ENCODE measurements around the gene MCRIP2. TPM values are rescaled to one million over a fixed set of nuclear protein-coding genes. Genes with fewer than 3 reads are reported as not detected.
A peak's percentile ranks its signal among the peaks of the same experiment; 100 is the strongest.

Gene MCRIP2
- total and polyA plus RNA-seq, 4 experiments from 2014 or later, result 28.3 to 45.5 (median 32.5) TPM

- no peak overlapping the region for H3K27ac Mint-ChIP-seq
- CTCF ChIA-PET (ENCODE audit: partially characterized antibody), result no interaction called here
- intact Hi-C loops (cut with micrococcal nuclease), result no loop called here
Measured at GRCh38 chr16:629833-630248, 11.8 kb upstream of the MCRIP2 start.

DNA sequence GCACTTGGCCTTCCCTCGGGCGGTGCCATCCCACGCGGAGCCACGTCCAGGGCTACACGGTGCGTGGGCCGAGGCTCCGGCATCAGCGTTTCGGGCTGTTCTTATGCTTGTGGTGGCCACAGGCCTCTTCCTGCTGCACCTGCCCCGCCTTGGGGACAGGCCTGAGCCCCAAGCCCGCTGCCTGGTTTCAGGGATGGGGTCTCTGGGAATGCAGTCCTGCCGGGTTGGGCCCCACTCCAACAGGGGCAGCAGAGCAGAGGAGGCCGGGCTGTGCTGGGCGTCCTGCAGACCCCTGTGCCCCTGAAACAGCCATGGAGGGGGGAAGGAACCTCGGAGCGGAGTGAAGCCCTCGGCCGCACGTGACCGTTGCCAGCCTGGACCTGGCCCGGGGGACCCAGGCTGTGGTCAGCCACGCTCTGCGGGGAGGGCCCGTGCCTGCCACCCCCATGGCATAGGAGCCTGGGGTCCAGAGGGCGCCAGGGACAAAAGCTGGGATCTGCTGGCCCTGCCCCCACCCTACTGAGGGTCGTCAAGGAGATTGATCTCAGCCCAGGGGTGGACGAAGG, 11.3 kb upstream of the MCRIP2 start:
- Histone ChIP-seq H3K4me3 (ENCODE audit: low read length in 2 of 2) (no peak overlapping the region), H3K27ac (ENCODE audit: low read depth, low read length) (no peak overlapping the region), H3K27me3 (ENCODE audit: insufficient read depth, low read length) (no peaks in the 10 kb centered on the region), H3K36me3 (ENCODE audit: insufficient read depth, low read length) (no peaks in the 10 kb centered on the region), H3K9me3 (ENCODE audit: control insufficient read depth in 1 of 2, low read length in 2 of 2) (no peaks in the 10 kb centered on the region), H3K4me1 (ENCODE audit: insufficient read depth, low read length) (peaks cover 13% of the 10 kb centered on the region)
- no peak overlapping the region for H3K27ac Mint-ChIP-seq
- no peak overlapping the region for H3K4me3 Mint-ChIP-seq
- H3K27me3 Mint-ChIP-seq, result no peaks in the 10 kb centered on the region
- H3K9me3 Mint-ChIP-seq, result no peaks in the 10 kb centered on the region
- CTCF ChIA-PET (ENCODE audit: partially characterized antibody), result no interaction called here
- no peaks in the 10 kb centered on the region for H3K4me1 Mint-ChIP-seq
- POLR2A ChIA-PET (ENCODE audit: partially characterized antibody), result interaction anchor here (1.0 kb wide), 1 partner anchor 8 kb away, joined by 3 read pairs; no protein-coding TSS in a partner anchor
- intact Hi-C loops (cut with micrococcal nuclease), result no loop called here
- DNase-seq, result no peak
- H3K36me3 Mint-ChIP-seq, result peaks cover 0 to 7% of the 10 kb centered on the region in 2 donors

More at GRCh38 chr16:629833-630248, 11.8 kb upstream of the MCRIP2 start:
- H3K4me1 Mint-ChIP-seq, result no peaks in the 10 kb centered on the region
- no peaks in the 10 kb centered on the region for H3K36me3 ChIP-seq (ENCODE audit: insufficient read depth, low read length)
- no peak overlapping the region for H3K4me3 ChIP-seq (ENCODE audit: low read length in 2 of 2)
- no peaks in the 10 kb centered on the region for H3K9me3 ChIP-seq (ENCODE audit: control insufficient read depth in 1 of 2, low read length in 2 of 2)
- H3K4me1 ChIP-seq (ENCODE audit: insufficient read depth, low read length), result peaks cover 8% of the 10 kb centered on the region
- no peaks in the 10 kb centered on the region for H3K9me3 Mint-ChIP-seq
- no peak overlapping the region for H3K27ac ChIP-seq (ENCODE audit: low read depth, low read length)
- no peaks in the 10 kb centered on the region for H3K27me3 ChIP-seq (ENCODE audit: insufficient read depth, low read length)
- H3K27me3 Mint-ChIP-seq, result no peaks in the 10 kb centered on the region
- POLR2A ChIA-PET (ENCODE audit: partially characterized antibody), result interaction anchor here (1.0 kb wide), 1 partner anchor 9 kb away, joined by 3 read pairs; no protein-coding TSS in a partner anchor
- H3K4me3 Mint-ChIP-seq, result no peak overlapping the region
- peaks cover 0 to 7% of the 10 kb centered on the region in 2 donors for H3K36me3 Mint-ChIP-seq
- no peak for DNase-seq

DNA sequence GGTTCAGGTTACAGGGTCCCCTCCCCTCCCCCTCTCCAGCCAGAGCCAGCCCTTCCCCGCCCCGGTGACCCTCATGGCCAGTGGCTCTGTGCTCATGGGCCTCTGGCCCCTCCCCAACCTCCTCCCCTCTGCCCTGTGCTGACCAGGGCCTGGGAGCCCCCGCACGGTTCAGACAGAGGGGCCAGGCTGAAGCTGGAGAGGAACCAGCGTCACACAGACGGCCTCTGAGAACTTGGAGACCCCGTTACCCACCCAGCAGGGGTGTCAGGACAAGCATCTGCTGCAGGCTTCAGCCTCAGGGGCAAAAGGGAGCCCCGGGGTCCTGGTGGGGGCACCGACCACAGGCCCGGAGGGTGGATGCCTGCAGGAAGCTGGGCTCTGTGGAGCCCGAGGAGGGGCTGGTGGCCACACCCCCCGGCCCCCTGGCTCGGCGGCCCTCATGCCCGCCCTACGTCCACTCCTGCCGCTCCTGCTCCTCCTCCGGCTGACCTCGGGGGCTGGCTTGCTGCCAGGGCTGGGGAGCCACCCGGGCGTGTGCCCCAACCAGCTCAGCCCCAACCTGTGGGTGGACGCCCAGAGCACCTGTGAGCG, 10.7 kb upstream of the MCRIP2 start, which contains the start of gene WFIKKN1:
TSS of gene WFIKKN1 (plus strand) at position 171 of the 591 bp plus-strand sequence. CDS start at position 440, 269 bp downstream.
- Mint-ChIP-seq H3K36me3 (peaks cover 0 to 4% of the 10 kb centered on the region in 2 donors), H3K27me3 (no peaks in the 10 kb centered on the region), H3K9me3 (no peaks in the 10 kb centered on the region), H3K27ac (no peak within 1 kb of the TSS), H3K4me1 (no peaks in the 10 kb centered on the region), H3K4me3 (no peak within 1 kb of the TSS)
- ChIA-PET POLR2A (ENCODE audit: partially characterized antibody) (no interaction called here), CTCF (ENCODE audit: partially characterized antibody) (no interaction called here)
- no peaks in the 10 kb centered on the region for H3K36me3 ChIP-seq (ENCODE audit: insufficient read depth, low read length)
- no peaks in the 10 kb centered on the region for H3K9me3 ChIP-seq (ENCODE audit: control insufficient read depth in 1 of 2, low read length in 2 of 2)
- H3K4me3 ChIP-seq (ENCODE audit: low read length in 2 of 2), result no peak within 1 kb of the TSS
- no peaks in the 10 kb centered on the region for H3K27me3 ChIP-seq (ENCODE audit: insufficient read depth, low read length)
- H3K27ac ChIP-seq (ENCODE audit: low read depth, low read length), result no peak within 1 kb of the TSS
- intact Hi-C loops (cut with micrococcal nuclease), result no loop called here
- no peak for DNase-seq
- H3K4me1 ChIP-seq (ENCODE audit: insufficient read depth, low read length), result peaks cover 16% of the 10 kb centered on the region

DNA sequence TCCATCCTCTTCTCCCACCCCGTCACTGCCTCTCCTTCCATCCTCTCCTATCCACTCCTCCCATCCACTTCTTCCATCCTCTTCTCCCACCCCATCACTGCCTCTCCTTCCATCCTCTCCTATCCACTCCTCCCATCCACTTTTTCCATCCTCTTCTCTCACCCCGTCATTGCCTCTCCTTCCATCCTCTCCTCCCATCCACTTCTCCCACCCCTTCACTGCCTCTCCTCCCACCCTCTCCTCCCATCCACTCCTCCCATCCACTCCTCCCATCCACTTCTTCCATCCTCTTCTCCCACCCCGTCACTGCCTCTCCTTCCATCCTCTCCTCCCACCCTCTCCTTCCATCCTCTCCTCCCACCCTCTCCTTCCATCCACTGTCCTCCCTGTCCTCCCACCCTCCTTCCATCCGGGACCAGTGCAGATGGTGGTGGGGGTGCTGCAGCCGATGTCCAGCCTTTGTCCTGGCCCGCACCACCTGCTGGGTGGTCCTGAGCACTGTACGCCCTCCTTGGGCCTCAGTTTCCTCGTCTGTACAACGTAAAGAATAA, 9.7 kb upstream of the MCRIP2 start:
- intact Hi-C loops (cut with micrococcal nuclease), result no loop called here
- no peaks in the 10 kb centered on the region for H3K36me3 ChIP-seq (ENCODE audit: insufficient read depth, low read length)
- POLR2A ChIA-PET (ENCODE audit: partially characterized antibody), result no interaction called here
- H3K9me3 ChIP-seq (ENCODE audit: control insufficient read depth in 1 of 2, low read length in 2 of 2), result no peaks in the 10 kb centered on the region
- Mint-ChIP-seq H3K4me3 (no peak overlapping the region), H3K9me3 (peaks cover 0 to 7% (median 0%) of the 10 kb centered on the region in 8 donors), H3K36me3 (peaks cover 0 to 7% of the 10 kb centered on the region in 2 donors), H3K4me1 (peaks cover 0 to 7% (median 2%) of the 10 kb centered on the region in 4 donors), H3K27ac (peak overlapping the region in 1 of 7 donors; percentile 12), H3K27me3 (peaks cover 0 to 3% of the 10 kb centered on the region in 2 donors)
- no peaks in the 10 kb centered on the region for H3K27me3 ChIP-seq (ENCODE audit: insufficient read depth, low read length)
- no peak overlapping the region for H3K27ac ChIP-seq (ENCODE audit: low read depth, low read length)
- CTCF ChIA-PET (ENCODE audit: partially characterized antibody), result no interaction called here
- DNase-seq, result no peak
- peaks cover 16% of the 10 kb centered on the region for H3K4me1 ChIP-seq (ENCODE audit: insufficient read depth, low read length)
- H3K4me3 ChIP-seq (ENCODE audit: low read length in 2 of 2), result no peak overlapping the region

GRCh38 chr16:632486-633335, 8.9 kb upstream of the MCRIP2 start:
- ChIA-PET POLR2A (ENCODE audit: partially characterized antibody) (no interaction called here), CTCF (ENCODE audit: partially characterized antibody) (no interaction called here)
- intact Hi-C loops (cut with micrococcal nuclease), result no loop called here
- Mint-ChIP-seq H3K27ac (no peak overlapping the region), H3K36me3 (peaks cover 0 to 7% of the 10 kb centered on the region in 2 donors), H3K4me3 (no peak overlapping the region), H3K27me3 (peaks cover 0 to 3% of the 10 kb centered on the region in 2 donors), H3K4me1 (peaks cover 0 to 8% (median 5%) of the 10 kb centered on the region in 4 donors), H3K9me3 (peaks cover 0 to 7% (median 0%) of the 10 kb centered on the region in 8 donors)
- Histone ChIP-seq H3K4me1 (ENCODE audit: insufficient read depth, low read length) (peaks cover 22% of the 10 kb centered on the region), H3K27me3 (ENCODE audit: insufficient read depth, low read length) (no peaks in the 10 kb centered on the region), H3K36me3 (ENCODE audit: insufficient read depth, low read length) (no peaks in the 10 kb centered on the region), H3K4me3 (ENCODE audit: low read length in 2 of 2) (no peak overlapping the region), H3K9me3 (ENCODE audit: control insufficient read depth in 1 of 2, low read length in 2 of 2) (no peaks in the 10 kb centered on the region), H3K27ac (ENCODE audit: low read depth, low read length) (no peak overlapping the region)
- no peak for DNase-seq

- Mint-ChIP-seq H3K4me1 (peaks cover 0 to 10% (median 5%) of the 10 kb centered on the region in 4 donors), H3K9me3 (peaks cover 0 to 7% (median 0%) of the 10 kb centered on the region in 8 donors), H3K36me3 (peaks cover 0 to 7% of the 10 kb centered on the region in 2 donors), H3K27me3 (peaks cover 0 to 3% of the 10 kb centered on the region in 2 donors), H3K27ac (no peak overlapping the region), H3K4me3 (no peak overlapping the region)
- Histone ChIP-seq H3K4me3 (ENCODE audit: low read length in 2 of 2) (no peak overlapping the region), H3K27me3 (ENCODE audit: insufficient read depth, low read length) (no peaks in the 10 kb centered on the region), H3K9me3 (ENCODE audit: control insufficient read depth in 1 of 2, low read length in 2 of 2) (no peaks in the 10 kb centered on the region), H3K36me3 (ENCODE audit: insufficient read depth, low read length) (no peaks in the 10 kb centered on the region), H3K27ac (ENCODE audit: low read depth, low read length) (no peak overlapping the region), H3K4me1 (ENCODE audit: insufficient read depth, low read length) (peaks cover 22% of the 10 kb centered on the region)
- ChIA-PET CTCF (ENCODE audit: partially characterized antibody) (no interaction called here), POLR2A (ENCODE audit: partially characterized antibody) (no interaction called here)
- intact Hi-C loops (cut with micrococcal nuclease), result no loop called here
- no peak for DNase-seq
Measured at GRCh38 chr16:633336-634050, 8.1 kb upstream of the MCRIP2 start.

All from CD4-positive, alpha-beta memory T cell (primary cell).